ENCODE data around the gene TDRD10.

Gene TDRD10, protein sequence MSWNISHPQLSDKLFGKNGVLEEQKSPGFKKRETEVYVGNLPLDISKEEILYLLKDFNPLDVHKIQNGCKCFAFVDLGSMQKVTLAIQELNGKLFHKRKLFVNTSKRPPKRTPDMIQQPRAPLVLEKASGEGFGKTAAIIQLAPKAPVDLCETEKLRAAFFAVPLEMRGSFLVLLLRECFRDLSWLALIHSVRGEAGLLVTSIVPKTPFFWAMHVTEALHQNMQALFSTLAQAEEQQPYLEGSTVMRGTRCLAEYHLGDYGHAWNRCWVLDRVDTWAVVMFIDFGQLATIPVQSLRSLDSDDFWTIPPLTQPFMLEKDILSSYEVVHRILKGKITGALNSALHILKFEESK

GRCh38 chr1:154502066-154502743, at the start of gene TDRD10, which contains the start of gene SHE:
TSS of gene TDRD10 (plus strand) at chr1:154502219. CDS start at chr1:154506904, 4,685 bp downstream.
TSS of gene SHE (minus strand) at chr1:154502412. CDS start at chr1:154502026, 386 bp downstream.
- peak; percentile 7 for DNase-seq

DNA sequence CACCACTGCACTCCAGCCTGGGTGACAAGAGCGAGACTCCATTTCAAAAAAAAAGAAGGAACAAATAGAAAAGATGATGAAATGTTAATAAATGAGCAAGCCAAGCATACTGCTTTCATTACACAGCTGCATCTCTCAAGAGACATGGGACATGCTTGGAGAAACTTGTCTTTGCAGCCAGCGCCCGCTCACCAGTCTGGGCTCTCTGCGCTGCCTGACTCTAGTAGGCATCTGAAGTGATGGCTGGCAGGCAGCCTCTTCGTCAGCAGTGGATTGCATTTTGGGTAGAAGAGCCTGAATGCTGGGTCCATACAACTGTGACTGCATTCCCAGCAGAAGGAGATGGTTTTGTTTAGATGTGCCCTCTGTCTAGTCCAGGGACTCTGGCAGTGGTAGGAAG, 48.9 kb upstream of the TDRD10 start:
- no peak for DNase-seq

DNA sequence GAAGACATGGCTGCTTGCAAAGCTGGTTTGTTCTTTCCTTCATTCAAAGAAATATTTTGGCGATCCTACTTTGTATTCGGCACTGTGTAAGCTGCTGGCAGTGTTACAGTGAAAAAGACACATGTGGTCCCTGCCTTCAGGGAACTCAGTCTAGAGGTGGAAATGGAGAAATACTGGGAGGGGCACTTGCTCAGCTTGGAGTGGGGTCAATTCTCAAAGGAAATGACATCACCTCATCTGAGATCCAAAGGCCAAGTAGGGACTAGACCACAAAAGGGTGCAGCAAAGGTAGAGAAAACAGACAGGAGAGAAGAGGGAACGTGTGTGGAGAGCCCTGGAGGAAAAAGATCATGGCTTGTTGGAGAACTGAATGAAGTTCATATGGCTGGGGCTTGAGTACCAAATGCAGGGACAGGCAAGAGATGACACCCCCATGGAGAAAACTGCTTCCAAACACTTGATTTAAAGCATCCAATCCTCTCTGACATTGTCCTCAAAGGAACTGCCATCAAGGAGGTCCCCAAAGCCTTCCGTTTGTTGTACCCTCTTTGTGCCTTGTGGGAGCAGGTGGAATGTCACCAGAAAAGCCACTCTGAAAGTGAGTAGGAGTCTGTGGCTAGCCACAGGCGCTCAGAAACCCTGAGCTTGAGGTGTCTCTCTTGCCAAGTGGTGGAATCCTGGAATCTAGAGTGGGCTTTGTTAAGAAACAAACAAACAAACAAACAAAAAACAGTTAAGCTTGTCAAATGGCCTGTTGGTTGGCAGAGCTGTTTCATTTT, 48.3 kb upstream of the TDRD10 start:
- no peak for DNase-seq

DNA sequence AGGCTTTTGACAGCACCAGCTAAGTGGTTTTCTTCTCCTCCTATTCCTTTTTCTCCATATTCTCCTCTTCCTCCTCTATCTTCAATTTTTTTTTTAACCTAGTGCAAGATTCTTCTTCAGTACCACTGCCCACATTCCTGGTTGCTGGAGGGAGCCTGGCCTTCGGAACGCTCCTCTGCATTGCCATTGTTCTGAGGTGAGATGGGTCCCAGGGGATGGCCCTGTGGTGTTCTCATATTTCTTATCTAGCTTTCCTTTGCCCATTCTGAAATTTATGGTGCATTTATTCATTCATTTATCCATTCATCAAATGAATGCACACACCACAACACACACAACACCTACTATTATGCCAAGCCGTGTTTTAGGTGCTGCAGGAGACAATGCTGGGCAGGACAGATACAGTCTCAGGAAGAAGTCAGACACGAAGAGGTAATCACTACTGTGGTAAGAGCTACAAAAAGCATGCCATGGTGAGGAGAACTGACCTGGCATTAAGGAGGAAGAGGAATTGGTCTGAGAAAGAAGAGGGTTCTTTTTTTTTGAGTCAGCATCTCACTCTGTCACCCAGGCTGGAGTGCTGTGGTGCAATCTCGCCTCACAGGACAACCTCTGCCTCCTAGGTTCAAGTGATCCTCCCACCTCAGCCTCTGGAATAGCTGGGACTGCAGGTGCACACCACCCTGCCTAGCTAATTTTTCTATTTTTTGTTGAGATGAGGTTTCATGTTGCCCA, 47.5 kb upstream of the TDRD10 start:
- no peak for DNase-seq

DNA sequence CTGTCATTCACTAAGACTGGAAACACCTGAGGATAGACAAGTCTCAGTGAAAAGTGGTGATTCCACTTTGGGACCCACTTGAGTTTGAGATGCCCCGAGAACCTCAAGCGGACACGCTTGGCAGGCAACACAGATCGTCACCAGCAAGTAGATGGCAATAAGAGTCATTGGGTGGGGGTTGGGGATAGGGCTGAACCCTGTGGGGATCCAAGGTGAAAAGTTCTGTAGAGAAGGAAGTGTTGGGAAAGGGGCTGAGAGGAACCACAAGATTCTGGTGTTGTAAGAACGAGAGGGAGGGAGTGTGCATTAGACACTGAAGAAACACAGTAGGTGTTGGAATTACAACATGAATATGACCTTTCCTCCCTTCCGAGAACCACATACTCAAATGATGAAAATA, 45.4 kb upstream of the TDRD10 start:
- DNase-seq: no peak

- no peak for DNase-seq
These were observed 42.9 kb upstream of the TDRD10 start for GRCh38 chr1:154459080-154459479.

DNA sequence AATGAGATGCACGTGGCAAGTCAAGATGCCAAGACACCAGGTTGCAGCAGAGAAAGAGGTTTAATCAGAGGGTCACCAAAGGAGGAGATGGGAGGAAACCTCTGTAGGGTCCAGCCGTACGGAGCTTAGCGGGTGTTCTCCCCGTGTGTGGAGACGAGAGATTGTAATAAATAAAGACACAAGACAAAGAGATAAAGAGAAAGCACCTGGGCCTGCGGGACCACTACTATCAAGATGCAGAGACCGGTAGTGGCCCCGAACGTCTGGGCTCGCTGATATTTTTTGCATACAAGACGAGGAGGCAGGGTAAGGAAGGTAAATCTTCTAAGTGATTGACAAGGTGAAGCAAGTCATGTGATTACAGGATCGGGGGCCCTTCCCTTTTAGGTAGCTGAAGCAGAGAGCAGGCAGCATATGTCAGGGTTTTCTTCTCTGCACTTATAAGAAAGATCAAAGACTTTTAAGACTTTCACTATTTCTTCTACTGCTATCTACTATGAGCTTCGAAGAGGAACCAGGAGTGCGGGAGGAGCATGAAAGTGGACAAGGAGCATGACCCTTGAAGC, 41.2 kb upstream of the TDRD10 start:
- no peak for DNase-seq

- DNase-seq: peak; percentile 79
These were observed 38.5 kb upstream of the TDRD10 start for GRCh38 chr1:154463512-154463990.

GRCh38 chr1:154465621-154466195, 36.3 kb upstream of the TDRD10 start:
- DNase-seq: no peak

DNA sequence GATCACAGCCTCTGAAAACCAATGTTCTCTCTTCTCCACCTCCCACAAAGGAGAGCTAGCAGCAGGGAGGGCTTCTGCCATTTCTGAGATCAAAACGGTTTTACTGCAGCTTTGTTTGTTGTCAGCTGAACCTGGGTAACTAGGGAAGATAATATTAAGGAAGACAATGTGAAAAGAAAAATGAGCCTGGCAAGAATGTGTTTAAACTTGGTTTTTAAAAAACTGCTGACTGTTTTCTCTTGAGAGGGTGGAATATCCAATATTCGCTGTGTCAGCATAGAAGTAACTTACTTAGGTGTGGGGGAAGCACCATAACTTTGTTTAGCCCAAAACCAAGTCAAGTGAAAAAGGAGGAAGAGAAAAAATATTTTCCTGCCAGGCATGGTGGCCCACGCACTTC, 35.8 kb upstream of the TDRD10 start:
- DNase-seq: no peak

DNA sequence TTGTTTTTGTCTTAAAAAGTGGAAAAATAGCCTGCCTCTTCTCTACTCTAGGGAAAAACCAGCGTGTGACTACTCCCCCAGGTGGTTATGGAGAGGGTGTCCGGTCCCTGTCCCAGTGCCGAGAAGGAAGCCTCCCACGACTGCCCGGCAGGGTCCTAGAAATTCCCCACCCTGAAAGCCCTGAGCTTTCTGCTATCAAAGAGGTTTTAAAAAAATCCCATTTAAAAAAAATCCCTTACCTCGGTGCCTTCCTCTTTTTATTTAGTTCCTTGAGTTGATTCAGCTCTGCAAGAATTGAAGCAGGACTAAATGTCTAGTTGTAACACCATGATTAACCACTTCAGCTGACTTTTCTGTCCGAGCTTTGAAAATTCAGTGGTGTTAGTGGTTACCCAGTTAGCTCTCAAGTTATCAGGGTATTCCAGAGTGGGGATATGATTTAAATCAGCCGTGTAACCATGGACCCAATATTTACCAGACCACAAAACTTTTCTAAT, 35.0 kb upstream of the TDRD10 start:
- DNase-seq: no peak

GRCh38 chr1:154467434-154468102, 34.5 kb upstream of the TDRD10 start:
- peak; percentile 29 for DNase-seq

DNA sequence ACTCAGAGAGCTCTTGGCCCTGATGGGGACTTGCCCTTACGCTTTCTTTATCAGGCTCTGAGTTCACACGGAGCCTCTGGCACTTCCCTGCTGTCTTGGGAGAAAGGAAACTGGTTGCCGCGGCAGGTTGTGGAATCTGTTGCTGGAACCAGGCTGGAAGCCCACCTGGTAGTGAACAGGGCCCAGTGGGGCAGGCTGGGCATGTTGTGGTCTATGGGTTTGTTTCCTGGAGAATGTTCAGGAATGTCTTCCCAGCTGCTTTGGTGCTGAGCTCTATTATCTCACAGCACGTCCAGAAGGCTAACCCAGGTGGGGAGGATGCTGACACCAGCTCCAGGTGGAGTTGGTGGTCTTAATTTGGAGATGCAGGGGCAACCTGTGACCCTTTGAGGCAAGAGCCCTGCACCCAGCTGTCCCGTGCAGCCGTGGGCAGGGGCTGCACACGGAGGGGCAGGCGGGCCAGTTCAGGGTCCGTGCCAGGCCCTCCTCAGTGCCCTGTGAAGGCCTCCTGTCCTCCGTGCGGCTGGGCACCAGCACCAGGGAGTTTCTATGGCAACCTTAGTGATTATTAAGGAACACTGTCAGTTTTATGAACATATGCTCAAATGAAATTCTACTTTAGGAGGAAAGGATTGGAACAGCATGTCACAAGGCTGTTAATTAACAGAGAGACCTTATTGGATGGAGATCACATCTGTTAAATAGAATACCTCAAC, 33.3 kb upstream of the TDRD10 start:
- no peak for DNase-seq

- DNase-seq: no peak
These were observed 32.0 kb upstream of the TDRD10 start for GRCh38 chr1:154469844-154470560.

GRCh38 chr1:154471304-154471703, 30.7 kb upstream of the TDRD10 start:
- no peak for DNase-seq

- no peak for DNase-seq
These were observed 27.2 kb upstream of the TDRD10 start for GRCh38 chr1:154474802-154475201.

GRCh38 chr1:154476791-154477190, 25.2 kb upstream of the TDRD10 start:
- no peak for DNase-seq

- no peak for DNase-seq
These were observed 24.0 kb upstream of the TDRD10 start for GRCh38 chr1:154478013-154478412.

- DNase-seq: peak; percentile 44
These were observed 23.4 kb upstream of the TDRD10 start for GRCh38 chr1:154478639-154479038.

All from activated CD4-positive, alpha-beta T cell treated with anti-CD3 and anti-CD28 coated beads for 48 hours (primary cell).